ENCODE measurements around the gene GSC2. TPM values are rescaled to one million over a fixed set of nuclear protein-coding genes. Genes with fewer than 3 reads are reported as not detected.

The GSC2 gene
- total and polyA plus RNA-seq, 9 of the 15 experiments (the other 6 are each of a cell fraction or from before 2014, with no cell fraction given) = not detected

DNA sequence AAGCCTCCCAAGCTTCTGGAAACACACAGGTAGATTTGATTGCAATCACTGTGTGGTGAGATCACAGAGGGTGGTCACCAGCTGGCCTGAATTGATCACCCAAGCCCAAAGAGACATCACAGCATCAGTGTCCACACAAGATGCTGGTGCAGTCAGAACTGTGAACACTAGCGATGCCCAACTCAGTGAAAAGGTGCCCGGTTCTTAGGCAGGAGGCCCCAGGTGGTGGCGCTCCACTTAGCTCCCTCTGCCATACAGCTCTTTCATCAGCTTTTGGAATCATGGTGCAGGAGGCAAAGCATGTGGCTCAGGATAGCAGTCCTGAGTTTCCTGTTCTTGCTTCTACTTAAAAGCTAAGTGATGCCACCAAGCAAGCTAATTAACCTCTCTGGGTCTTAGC is 39.0 kb downstream of the GSC2 start (continued):
- TF ChIP-seq, protein P1, sequence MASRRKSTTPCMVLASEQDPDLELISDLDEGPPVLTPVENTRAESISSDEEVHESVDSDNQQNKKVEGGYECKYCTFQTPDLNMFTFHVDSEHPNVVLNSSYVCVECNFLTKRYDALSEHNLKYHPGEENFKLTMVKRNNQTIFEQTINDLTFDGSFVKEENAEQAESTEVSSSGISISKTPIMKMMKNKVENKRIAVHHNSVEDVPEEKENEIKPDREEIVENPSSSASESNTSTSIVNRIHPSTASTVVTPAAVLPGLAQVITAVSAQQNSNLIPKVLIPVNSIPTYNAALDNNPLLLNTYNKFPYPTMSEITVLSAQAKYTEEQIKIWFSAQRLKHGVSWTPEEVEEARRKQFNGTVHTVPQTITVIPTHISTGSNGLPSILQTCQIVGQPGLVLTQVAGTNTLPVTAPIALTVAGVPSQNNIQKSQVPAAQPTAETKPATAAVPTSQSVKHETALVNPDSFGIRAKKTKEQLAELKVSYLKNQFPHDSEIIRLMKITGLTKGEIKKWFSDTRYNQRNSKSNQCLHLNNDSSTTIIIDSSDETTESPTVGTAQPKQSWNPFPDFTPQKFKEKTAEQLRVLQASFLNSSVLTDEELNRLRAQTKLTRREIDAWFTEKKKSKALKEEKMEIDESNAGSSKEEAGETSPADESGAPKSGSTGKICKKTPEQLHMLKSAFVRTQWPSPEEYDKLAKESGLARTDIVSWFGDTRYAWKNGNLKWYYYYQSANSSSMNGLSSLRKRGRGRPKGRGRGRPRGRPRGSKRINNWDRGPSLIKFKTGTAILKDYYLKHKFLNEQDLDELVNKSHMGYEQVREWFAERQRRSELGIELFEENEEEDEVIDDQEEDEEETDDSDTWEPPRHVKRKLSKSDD (conservative IDR thresholded peaks at IDR 0.05; ENCODE audit: low read length) = 0 out of 2 replicates have a peak, but pooled peaks have one; percentile 34
- no peak for TF ChIP-seq TEAD4 (IDR thresholded peaks at IDR 0.05; ENCODE audit: low read length)
- TF ChIP-seq TEAD4 (CRISPR knock-in tag; IDR thresholded peaks at IDR 0.05; ENCODE audit: borderline replicate concordance) = no peak
- TF ChIP-seq ZKSCAN1 (IDR thresholded peaks at IDR 0.05; ENCODE audit: low read depth, low read length) = no peak
- TF ChIP-seq, protein P2, sequence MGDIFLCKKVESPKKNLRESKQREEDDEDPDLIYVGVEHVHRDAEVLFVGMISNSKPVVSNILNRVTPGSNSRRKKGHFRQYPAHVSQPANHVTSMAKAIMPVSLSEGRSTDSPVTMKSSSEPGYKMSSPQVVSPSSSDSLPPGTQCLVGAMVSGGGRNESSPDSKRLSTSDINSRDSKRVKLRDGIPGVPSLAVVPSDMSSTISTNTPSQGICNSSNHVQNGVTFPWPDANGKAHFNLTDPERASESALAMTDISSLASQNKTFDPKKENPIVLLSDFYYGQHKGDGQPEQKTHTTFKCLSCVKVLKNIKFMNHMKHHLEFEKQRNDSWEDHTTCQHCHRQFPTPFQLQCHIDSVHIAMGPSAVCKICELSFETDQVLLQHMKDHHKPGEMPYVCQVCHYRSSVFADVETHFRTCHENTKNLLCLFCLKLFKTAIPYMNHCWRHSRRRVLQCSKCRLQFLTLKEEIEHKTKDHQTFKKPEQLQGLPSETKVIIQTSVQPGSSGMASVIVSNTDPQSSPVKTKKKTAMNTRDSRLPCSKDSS (IDR thresholded peaks at IDR 0.05; ENCODE audit: low read depth, partially characterized antibody) = no peak
- no peak for TF ChIP-seq RB1 (IDR thresholded peaks at IDR 0.05; ENCODE audit: low read depth)
- TF ChIP-seq CXXC5 (CRISPR knock-in tag; IDR thresholded peaks at IDR 0.05) = peak; percentile 28; the same call in 1 of the 2 replicates
- TF ChIP-seq NFIX (CRISPR knock-in tag; IDR thresholded peaks at IDR 0.05; ENCODE audit: low read depth) = no peak
- TF ChIP-seq ZNF764 (CRISPR knock-in tag; IDR thresholded peaks at IDR 0.05; ENCODE audit: low read depth) = no peak
- TF ChIP-seq NEUROD1 (IDR thresholded peaks at IDR 0.05; ENCODE audit: borderline replicate concordance, low read depth, low read length, partially characterized antibody) = peak; percentile 40
- no peak for TF ChIP-seq POLR2B (IDR thresholded peaks at IDR 0.05; ENCODE audit: low read depth, partially characterized antibody)
- TF ChIP-seq, protein P3, sequence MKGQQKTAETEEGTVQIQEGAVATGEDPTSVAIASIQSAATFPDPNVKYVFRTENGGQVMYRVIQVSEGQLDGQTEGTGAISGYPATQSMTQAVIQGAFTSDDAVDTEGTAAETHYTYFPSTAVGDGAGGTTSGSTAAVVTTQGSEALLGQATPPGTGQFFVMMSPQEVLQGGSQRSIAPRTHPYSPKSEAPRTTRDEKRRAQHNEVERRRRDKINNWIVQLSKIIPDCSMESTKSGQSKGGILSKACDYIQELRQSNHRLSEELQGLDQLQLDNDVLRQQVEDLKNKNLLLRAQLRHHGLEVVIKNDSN (CRISPR knock-in tag; IDR thresholded peaks at IDR 0.05) = no peak
- TF ChIP-seq, protein P4, sequence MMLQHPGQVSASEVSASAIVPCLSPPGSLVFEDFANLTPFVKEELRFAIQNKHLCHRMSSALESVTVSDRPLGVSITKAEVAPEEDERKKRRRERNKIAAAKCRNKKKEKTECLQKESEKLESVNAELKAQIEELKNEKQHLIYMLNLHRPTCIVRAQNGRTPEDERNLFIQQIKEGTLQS (IDR thresholded peaks at IDR 0.05) = peak; percentile 40; the same call in 1 of the 2 replicates
- TF ChIP-seq, protein P4 (CRISPR knock-in tag; conservative IDR thresholded peaks at IDR 0.05) = 0 out of 2 replicates have a peak, but pooled peaks have one; percentile 30
- TF ChIP-seq ZEB2 (IDR thresholded peaks at IDR 0.05) = 0 out of 2 replicates have a peak, but pooled peaks have one; percentile 44
- TF ChIP-seq, protein P5, sequence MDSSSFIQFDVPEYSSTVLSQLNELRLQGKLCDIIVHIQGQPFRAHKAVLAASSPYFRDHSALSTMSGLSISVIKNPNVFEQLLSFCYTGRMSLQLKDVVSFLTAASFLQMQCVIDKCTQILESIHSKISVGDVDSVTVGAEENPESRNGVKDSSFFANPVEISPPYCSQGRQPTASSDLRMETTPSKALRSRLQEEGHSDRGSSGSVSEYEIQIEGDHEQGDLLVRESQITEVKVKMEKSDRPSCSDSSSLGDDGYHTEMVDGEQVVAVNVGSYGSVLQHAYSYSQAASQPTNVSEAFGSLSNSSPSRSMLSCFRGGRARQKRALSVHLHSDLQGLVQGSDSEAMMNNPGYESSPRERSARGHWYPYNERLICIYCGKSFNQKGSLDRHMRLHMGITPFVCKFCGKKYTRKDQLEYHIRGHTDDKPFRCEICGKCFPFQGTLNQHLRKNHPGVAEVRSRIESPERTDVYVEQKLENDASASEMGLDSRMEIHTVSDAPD (CRISPR knock-in tag; IDR thresholded peaks at IDR 0.05) = no peak
- TF ChIP-seq, protein P6, sequence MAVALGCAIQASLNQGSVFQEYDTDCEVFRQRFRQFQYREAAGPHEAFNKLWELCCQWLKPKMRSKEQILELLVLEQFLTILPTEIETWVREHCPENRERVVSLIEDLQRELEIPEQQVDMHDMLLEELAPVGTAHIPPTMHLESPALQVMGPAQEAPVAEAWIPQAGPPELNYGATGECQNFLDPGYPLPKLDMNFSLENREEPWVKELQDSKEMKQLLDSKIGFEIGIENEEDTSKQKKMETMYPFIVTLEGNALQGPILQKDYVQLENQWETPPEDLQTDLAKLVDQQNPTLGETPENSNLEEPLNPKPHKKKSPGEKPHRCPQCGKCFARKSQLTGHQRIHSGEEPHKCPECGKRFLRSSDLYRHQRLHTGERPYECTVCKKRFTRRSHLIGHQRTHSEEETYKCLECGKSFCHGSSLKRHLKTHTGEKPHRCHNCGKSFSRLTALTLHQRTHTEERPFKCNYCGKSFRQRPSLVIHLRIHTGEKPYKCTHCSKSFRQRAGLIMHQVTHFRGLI (CRISPR knock-in tag; IDR thresholded peaks at IDR 0.05) = no peak
- TF ChIP-seq, protein P7, sequence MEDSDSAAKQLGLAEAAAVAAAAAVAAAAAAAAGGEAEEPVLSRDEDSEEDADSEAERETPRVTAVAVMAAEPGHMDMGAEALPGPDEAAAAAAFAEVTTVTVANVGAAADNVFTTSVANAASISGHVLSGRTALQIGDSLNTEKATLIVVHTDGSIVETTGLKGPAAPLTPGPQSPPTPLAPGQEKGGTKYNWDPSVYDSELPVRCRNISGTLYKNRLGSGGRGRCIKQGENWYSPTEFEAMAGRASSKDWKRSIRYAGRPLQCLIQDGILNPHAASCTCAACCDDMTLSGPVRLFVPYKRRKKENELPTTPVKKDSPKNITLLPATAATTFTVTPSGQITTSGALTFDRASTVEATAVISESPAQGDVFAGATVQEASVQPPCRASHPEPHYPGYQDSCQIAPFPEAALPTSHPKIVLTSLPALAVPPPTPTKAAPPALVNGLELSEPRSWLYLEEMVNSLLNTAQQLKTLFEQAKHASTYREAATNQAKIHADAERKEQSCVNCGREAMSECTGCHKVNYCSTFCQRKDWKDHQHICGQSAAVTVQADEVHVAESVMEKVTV (CRISPR knock-in tag; IDR thresholded peaks at IDR 0.05) = no peak

Measured in K562 (cell line).